ENCODE results near the gene TRABD2B.

GRCh38 chr1:47781171-47781959 lies 215.8 kb downstream of the TRABD2B start:
- no peak for TF ChIP-seq ZNF263 (CRISPR knock-in tag; IDR thresholded peaks at IDR 0.05; ENCODE audit: low read depth)
- no peak for TF ChIP-seq ATF3 (CRISPR knock-in tag; conservative IDR thresholded peaks at IDR 0.05)

Measured in WTC11 (cell line).